HG03342 (cell line): ENCODE measurements around the gene TP63.

Experiments used
- ATAC-seq: cut with Tn5 transposase; IDR thresholded peaks from one replicate; pipeline ENCODE4 v1.9.1; 2021; ENCODE audit warnings: mild to moderate bottlenecking, moderate library complexity; ENCODE audit not compliant: unreplicated experiment

The TP63 gene

GRCh38 chr3:189842681-189843602, 211.8 kb downstream of the TP63 start:
- ATAC-seq, result no peak

- ATAC-seq, result no peak
Observed at GRCh38 chr3:189845069-189845468, 213.9 kb downstream of the TP63 start.

GRCh38 chr3:189848395-189849040, 217.3 kb downstream of the TP63 start:
- ATAC-seq, result no peak

- no peak for ATAC-seq
Observed at GRCh38 chr3:189849262-189849661, 218.1 kb downstream of the TP63 start.

GRCh38 chr3:189851682-189852081, 220.5 kb downstream of the TP63 start:
- no peak for ATAC-seq

GRCh38 chr3:189853906-189854305, 222.7 kb downstream of the TP63 start:
- ATAC-seq, result no peak

GRCh38 chr3:189860296-189860695, 229.1 kb downstream of the TP63 start:
- no peak for ATAC-seq

- ATAC-seq, result no peak
Observed at GRCh38 chr3:189862385-189862998, 231.3 kb downstream of the TP63 start.

- ATAC-seq, result no peak
Observed at GRCh38 chr3:189863031-189863430, 231.8 kb downstream of the TP63 start.

GRCh38 chr3:189868061-189868460, 236.9 kb downstream of the TP63 start:
- no peak for ATAC-seq

GRCh38 chr3:189869165-189869564, 238.0 kb downstream of the TP63 start:
- ATAC-seq, result no peak

GRCh38 chr3:189871418-189871817, 240.2 kb downstream of the TP63 start:
- no peak for ATAC-seq

GRCh38 chr3:189883113-189883753, 252.0 kb downstream of the TP63 start:
- ATAC-seq, result no peak

- ATAC-seq, result no peak
Observed at GRCh38 chr3:189890496-189890895, 259.3 kb downstream of the TP63 start.

- ATAC-seq, result no peak
Observed at GRCh38 chr3:189896533-189896932, 265.3 kb downstream of the TP63 start.

GRCh38 chr3:189897406-189897805, 266.2 kb downstream of the TP63 start:
- no peak for ATAC-seq

- no peak for ATAC-seq
Observed at GRCh38 chr3:189898559-189899153, 267.5 kb downstream of the TP63 start.

GRCh38 chr3:189899186-189899585, 268.0 kb downstream of the TP63 start:
- ATAC-seq, result no peak

- ATAC-seq, result no peak
Observed at GRCh38 chr3:189900578-189900977, 269.4 kb downstream of the TP63 start.

GRCh38 chr3:189901481-189901880, 270.3 kb downstream of the TP63 start:
- no peak for ATAC-seq
